ENCODE data around the gene HOXA1.

The HOXA1 gene

GRCh38 chr7:27091105-27091504 is 4.7 kb downstream of the HOXA1 start:
- no peak for DNase-seq (ENCODE audit: low read depth)
- TF ChIP-seq, protein P1, sequence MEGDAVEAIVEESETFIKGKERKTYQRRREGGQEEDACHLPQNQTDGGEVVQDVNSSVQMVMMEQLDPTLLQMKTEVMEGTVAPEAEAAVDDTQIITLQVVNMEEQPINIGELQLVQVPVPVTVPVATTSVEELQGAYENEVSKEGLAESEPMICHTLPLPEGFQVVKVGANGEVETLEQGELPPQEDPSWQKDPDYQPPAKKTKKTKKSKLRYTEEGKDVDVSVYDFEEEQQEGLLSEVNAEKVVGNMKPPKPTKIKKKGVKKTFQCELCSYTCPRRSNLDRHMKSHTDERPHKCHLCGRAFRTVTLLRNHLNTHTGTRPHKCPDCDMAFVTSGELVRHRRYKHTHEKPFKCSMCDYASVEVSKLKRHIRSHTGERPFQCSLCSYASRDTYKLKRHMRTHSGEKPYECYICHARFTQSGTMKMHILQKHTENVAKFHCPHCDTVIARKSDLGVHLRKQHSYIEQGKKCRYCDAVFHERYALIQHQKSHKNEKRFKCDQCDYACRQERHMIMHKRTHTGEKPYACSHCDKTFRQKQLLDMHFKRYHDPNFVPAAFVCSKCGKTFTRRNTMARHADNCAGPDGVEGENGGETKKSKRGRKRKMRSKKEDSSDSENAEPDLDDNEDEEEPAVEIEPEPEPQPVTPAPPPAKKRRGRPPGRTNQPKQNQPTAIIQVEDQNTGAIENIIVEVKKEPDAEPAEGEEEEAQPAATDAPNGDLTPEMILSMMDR (conservative IDR thresholded peaks at IDR 0.05; ENCODE audit: low read depth, low read length), result no peak
- no peak overlapping the region for H3K4me3 ChIP-seq (ENCODE audit: low read length)

DNA sequence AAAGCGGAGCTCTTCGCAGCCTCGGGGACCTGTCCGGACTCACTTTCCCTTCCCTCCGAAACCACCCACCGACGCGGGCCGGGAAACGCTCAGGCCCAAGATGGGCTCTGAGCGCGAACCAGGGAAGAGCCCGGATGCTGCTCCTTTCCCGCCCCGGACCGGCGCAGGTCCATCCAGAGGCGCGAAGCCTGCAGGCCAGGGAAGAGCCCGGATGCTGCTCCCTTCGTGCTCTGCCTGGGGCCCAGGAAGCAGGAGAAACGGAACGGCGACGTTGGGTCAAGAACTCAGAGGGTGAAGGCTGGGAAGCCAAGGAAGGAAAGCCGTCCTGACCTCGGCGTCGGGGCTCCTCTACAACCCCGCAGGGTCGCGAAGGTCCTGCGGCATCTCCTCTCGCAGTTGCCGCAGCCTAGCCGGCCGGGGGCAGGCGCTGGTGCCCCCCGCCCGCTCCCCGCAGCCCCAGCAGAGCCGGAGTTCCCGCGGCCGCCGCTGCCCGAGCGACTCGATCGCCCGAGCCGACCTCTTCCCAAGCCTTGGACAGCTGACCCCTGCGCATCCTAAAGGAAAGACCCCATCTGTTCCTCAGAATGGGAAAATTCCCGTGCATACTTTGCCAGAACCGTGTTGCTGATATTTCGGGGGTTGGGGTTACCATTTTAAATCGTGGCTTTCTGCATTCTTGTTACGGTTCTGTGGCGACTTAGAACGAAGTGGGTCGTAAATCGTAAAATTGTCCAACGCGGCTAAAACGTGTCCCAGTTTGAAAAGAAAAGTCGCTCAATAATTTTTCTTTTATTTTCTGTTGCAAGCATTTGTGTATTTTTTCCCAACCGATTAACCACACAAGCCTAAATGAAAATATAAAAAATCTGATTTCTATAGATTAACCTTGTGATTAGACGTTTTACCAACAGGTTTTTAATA is 7.5 kb downstream of the HOXA1 start:
- H3K4me3 ChIP-seq (ENCODE audit: low read length), result no peak overlapping the region
- no peak for DNase-seq (ENCODE audit: low read depth)
- TF ChIP-seq, protein P1 (conservative IDR thresholded peaks at IDR 0.05; ENCODE audit: low read depth, low read length), result no peak

GRCh38 chr7:27083646-27084045 is 12.2 kb downstream of the HOXA1 start:
- DNase-seq (ENCODE audit: low read depth), result no peak
- TF ChIP-seq, protein P1 (conservative IDR thresholded peaks at IDR 0.05; ENCODE audit: low read depth, low read length), result no peak
- no peak overlapping the region for H3K4me3 ChIP-seq (ENCODE audit: low read length)

DNA sequence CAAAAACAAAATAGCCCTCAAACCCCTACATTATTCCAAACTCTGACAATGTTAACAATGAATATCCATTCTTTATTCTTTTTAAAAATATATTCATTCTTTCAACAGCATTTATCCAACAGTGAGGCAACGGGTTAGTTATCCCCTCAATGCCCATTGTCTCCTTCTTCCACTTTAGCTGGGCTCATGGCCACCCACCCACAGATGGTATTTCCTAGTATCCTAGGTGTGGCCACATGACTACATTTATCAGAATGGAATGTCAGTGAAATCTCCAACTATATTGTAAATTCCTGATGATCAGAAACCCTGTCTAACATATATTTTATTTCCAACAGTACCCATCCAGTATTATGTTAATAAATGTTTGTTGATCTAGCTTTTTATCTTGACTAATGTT is 13.6 kb downstream of the HOXA1 start:
- TF ChIP-seq, protein P1 (conservative IDR thresholded peaks at IDR 0.05; ENCODE audit: low read depth, low read length), result no peak
- no peak overlapping the region for H3K4me3 ChIP-seq (ENCODE audit: low read length)
- DNase-seq (ENCODE audit: low read depth), result no peak

GRCh38 chr7:27080844-27081436 is 14.9 kb downstream of the HOXA1 start:
- no peak for DNase-seq (ENCODE audit: low read depth)
- TF ChIP-seq, protein P1 (conservative IDR thresholded peaks at IDR 0.05; ENCODE audit: low read depth, low read length), result no peak
- H3K4me3 ChIP-seq (ENCODE audit: low read length), result no peak overlapping the region

- H3K4me3 ChIP-seq (ENCODE audit: low read length), result no peak overlapping the region
- DNase-seq (ENCODE audit: low read depth), result no peak
- TF ChIP-seq, protein P1 (conservative IDR thresholded peaks at IDR 0.05; ENCODE audit: low read depth, low read length), result no peak
Measured at GRCh38 chr7:27079234-27079975, 16.4 kb downstream of the HOXA1 start.

Measured in retinal pigment epithelial cell (primary cell).